ENCODE measurements around the gene GADD45B. TPM values are rescaled to one million over a fixed set of nuclear protein-coding genes. Genes with fewer than 3 reads are reported as not detected.
A peak's percentile ranks its signal among the peaks of the same experiment; 100 is the strongest.

The GADD45B gene, protein sequence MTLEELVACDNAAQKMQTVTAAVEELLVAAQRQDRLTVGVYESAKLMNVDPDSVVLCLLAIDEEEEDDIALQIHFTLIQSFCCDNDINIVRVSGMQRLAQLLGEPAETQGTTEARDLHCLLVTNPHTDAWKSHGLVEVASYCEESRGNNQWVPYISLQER
- total RNA-seq, result 100 to 1,000 TPM; 230 to 440 (median 337) TPM

DNA sequence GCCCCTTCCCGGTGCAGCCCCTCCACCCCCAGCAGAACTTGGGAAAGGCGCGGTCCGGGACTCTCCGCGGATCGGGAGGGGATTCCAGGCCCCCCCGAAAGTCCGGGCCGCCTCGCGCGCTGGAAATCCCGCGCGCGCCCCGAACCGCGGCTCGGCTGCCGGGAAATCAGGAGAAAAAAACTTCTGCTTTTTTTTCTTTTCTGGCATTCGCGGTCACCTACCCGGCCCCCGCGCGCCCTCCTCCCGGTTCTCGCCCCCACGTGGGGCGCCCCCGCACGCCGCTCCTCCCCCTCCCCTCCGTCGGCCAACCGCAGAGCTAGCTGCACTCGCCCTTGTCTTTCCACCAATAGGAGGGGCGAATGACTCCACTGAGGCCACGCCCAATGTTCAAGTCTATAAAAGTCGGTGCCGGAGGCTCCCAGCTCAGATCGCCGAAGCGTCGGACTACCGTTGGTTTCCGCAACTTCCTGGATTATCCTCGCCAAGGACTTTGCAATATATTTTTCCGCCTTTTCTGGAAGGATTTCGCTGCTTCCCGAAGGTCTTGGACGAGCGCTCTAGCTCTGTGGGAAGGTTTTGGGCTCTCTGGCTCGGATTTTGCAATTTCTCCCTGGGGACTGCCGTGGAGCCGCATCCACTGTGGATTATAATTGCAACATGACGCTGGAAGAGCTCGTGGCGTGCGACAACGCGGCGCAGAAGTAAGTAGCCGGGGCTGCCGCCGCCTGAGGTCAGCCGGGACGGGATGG is at the start of gene GADD45B:
GADD45B (plus strand) TSS at position 426 of the 749 bp plus-strand sequence; CDS start at position 658, 232 bp downstream.
- TF ChIP-seq POLR2A (IDR thresholded peaks at IDR 0.05) (peak; percentile 100), EP300 (IDR thresholded peaks at IDR 0.05) (peak; percentile 70 to 100)
- TF ChIP-seq, protein P1, sequence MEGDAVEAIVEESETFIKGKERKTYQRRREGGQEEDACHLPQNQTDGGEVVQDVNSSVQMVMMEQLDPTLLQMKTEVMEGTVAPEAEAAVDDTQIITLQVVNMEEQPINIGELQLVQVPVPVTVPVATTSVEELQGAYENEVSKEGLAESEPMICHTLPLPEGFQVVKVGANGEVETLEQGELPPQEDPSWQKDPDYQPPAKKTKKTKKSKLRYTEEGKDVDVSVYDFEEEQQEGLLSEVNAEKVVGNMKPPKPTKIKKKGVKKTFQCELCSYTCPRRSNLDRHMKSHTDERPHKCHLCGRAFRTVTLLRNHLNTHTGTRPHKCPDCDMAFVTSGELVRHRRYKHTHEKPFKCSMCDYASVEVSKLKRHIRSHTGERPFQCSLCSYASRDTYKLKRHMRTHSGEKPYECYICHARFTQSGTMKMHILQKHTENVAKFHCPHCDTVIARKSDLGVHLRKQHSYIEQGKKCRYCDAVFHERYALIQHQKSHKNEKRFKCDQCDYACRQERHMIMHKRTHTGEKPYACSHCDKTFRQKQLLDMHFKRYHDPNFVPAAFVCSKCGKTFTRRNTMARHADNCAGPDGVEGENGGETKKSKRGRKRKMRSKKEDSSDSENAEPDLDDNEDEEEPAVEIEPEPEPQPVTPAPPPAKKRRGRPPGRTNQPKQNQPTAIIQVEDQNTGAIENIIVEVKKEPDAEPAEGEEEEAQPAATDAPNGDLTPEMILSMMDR (IDR thresholded peaks at IDR 0.05), result peak in 2 of 5 experiments; percentile 38 to 61
- H3K9me3 ChIP-seq, result no peaks in the 10 kb centered on the region
- no peaks in the 10 kb centered on the region for H3K27me3 ChIP-seq
- WGBS, 2 donors, result 0% methylated on average over 54 to 65 of the region's 70 CpGs
- peak within 1 kb of the TSS; percentile 72 to 94 (median 83) for H3K4me3 ChIP-seq
- H3K4me1 ChIP-seq, result peaks cover 0 to 43% (median 18%) of the 10 kb centered on the region in 4 donors
- peak within 1 kb of the TSS; percentile 66 to 95 (median 90) for H3K27ac ChIP-seq
- H3K36me3 ChIP-seq, result peaks cover 0 to 19% (median 0%) of the 10 kb centered on the region in 3 donors
- peak; percentile 96 to 99 for DNase-seq (ENCODE audit: low spot score in 2 of 2)

DNA sequence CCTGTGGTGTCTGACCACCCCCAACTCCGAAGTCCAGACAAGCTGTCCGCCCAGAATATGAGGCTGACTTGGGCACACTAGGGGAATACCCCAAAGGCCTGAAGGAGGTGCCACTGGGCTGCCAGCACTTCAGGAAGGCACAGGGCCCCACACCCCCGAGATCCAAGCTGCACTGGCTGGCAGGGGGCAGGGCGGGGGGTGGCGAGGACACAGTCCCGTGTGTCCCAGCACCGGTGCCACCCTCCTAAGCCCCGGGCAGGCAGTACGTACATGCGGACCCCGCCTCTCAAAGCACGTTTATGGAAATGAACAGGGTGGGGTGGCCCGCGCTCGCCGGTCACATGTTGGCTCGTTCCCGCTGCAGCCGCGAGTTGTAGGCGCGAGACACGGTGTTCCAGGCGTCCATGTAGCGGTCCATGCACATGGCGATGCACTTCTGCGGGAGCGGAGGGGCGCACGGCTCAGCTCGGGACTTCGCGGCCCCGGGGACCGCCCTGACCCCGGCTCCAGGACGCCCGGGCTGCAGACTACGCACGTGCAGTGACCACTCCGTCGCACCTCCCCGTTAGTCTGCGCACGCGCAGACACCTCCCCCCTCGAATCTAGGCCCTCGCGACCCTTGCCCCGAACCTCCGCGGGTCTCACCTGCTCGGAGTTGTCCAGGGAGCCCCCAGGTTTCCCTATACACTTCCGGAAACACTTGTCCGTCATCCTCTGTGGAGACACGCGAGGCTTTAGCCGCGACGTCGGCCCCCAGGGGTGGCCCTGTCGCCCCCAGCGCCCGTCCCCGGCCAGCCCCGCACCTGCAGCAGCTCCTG is 49.1 kb upstream of the GADD45B start:
- TF ChIP-seq EP300 (IDR thresholded peaks at IDR 0.05) (no peak), POLR2A (IDR thresholded peaks at IDR 0.05) (no peak)
- TF ChIP-seq, protein P1 (IDR thresholded peaks at IDR 0.05), result no peak
- H3K27me3 ChIP-seq, result no peaks in the 10 kb centered on the region
- H3K27ac ChIP-seq, result peak overlapping the region; percentile 86 to 99 (median 96)
- 7% methylated on average over 31 to 43 of the region's 66 CpGs for WGBS, 2 donors
- H3K4me3 ChIP-seq, result peak overlapping the region; percentile 58 to 93 (median 85)
- peaks cover 0 to 38% (median 18%) of the 10 kb centered on the region in 4 donors for H3K4me1 ChIP-seq
- H3K9me3 ChIP-seq, result no peaks in the 10 kb centered on the region
- no peak for DNase-seq (ENCODE audit: low spot score in 2 of 2)
- H3K36me3 ChIP-seq, result peaks cover 0 to 51% (median 5%) of the 10 kb centered on the region in 3 donors

DNA sequence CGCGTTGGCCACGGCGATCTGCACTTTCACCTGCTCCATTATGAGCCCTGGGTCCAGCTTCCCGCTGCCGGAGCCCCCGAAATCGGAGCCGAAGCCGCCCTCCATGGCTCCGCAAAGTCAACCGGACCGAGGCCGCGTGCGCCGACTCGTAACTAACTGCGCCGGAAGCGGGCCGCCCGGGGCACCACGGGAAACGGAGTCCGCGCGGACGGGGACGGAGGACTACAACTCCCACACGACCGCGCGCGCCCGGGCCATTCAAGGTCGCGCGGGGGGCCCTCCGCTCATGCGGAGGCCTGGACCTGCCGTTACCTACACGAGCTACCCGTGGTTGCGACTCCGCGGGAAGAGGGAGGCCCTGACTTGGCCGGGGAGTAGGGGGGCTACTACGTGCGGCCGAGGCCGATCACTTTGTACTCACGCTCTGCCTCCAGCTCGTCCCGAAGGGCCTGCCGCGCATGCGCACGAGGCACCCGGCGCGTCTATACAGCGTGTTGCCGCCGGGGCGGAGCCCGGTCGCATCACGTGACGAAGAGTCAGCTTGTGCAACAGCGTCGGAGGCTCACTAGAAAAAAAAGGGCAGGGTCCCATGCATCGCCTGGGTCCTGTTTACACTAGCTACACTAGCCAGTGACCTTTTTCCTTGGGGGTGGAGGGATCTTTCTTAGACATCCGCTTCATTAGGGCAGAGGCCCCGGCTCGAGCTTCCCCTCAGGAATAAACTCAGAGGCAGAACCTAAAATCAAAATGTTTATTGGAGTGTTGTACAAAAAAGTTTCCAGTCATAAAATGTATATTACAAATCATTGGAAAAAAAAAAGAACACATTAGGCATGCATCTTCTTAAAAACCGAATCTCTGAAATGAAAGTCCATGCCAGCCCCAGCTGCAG is 48.3 kb upstream of the GADD45B start, which contains the start of gene TIMM13:
TIMM13 (minus strand) TSS at position 158 of the 892 bp plus-strand sequence; CDS start at position 105, 53 bp downstream.
- H3K27ac ChIP-seq, result peak within 1 kb of the TSS; percentile 86 to 99 (median 96)
- WGBS, 2 donors, result 1% methylated on average over 36 to 66 of the region's 77 CpGs
- H3K4me3 ChIP-seq, result peak within 1 kb of the TSS; percentile 58 to 93 (median 85)
- TF ChIP-seq, protein P1 (IDR thresholded peaks at IDR 0.05), result peak in 1 of 5 experiments; percentile 39
- peak; percentile 87 to 95 for TF ChIP-seq EP300 (IDR thresholded peaks at IDR 0.05)
- peak in 1 of 2 donors; percentile 48 for TF ChIP-seq POLR2A (IDR thresholded peaks at IDR 0.05)
- peak; percentile 94 to 95 for DNase-seq (ENCODE audit: low spot score in 2 of 2)
- H3K4me1 ChIP-seq, result peaks cover 0 to 38% (median 18%) of the 10 kb centered on the region in 4 donors
- no peaks in the 10 kb centered on the region for H3K9me3 ChIP-seq
- peaks cover 0 to 51% (median 5%) of the 10 kb centered on the region in 3 donors for H3K36me3 ChIP-seq
- no peaks in the 10 kb centered on the region for H3K27me3 ChIP-seq

DNA sequence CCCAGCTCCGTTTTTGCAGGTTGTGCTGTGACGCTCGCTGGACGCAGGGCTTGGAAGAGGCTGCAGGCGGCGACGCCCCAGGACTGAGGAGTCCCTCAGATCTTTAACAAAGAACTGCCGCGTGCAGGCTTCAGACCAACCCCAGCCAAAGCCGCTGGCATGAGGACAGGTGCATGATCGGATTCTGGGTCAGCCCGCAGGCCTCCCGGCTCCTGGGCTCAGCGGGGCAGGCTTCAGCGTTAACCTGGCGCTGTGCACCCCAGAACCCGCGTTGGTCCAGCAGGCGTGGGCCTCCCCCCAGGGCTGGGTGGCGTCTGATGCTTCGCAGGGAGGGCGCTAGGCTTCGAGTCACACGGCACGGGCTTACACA is 47.6 kb upstream of the GADD45B start:
- DNase-seq (ENCODE audit: low spot score in 2 of 2), result no peak
- 3 to 17% methylated on average over 19 to 24 of the region's 25 CpGs for WGBS, 2 donors
- peak overlapping the region; percentile 58 to 93 (median 85) for H3K4me3 ChIP-seq
- H3K9me3 ChIP-seq, result no peaks in the 10 kb centered on the region
- H3K36me3 ChIP-seq, result peaks cover 0 to 46% (median 5%) of the 10 kb centered on the region in 3 donors
- no peaks in the 10 kb centered on the region for H3K27me3 ChIP-seq
- H3K27ac ChIP-seq, result peak overlapping the region; percentile 86 to 99 (median 96)
- no peak for TF ChIP-seq POLR2A (IDR thresholded peaks at IDR 0.05)
- TF ChIP-seq, protein P1 (IDR thresholded peaks at IDR 0.05), result no peak
- TF ChIP-seq EP300 (IDR thresholded peaks at IDR 0.05), result no peak
- H3K4me1 ChIP-seq, result peaks cover 0 to 38% (median 18%) of the 10 kb centered on the region in 4 donors

Measured in tibial nerve (tissue), 4 donors.